Natural killer cell (primary cell): ENCODE results near the gene CRAT. TPM values are rescaled to one million over a fixed set of nuclear protein-coding genes. Genes with fewer than 3 reads are reported as not detected.

Experiments used
- ATAC-seq, 3 donors: fragments of 150-1000 bp in 2 of 3; fragments of 200-7000 bp in 1 of 3; cut with Tn5 transposase; 1 replicate in 1 of 3; 2 replicates in 2 of 3; pipeline ENCODE4 v1.10.0; 2021; ENCODE audit warnings: mild to moderate bottlenecking in 2 of 3, moderate library complexity in 2 of 3
- DNase-seq, 2 donors: peaks; one replicate each; pipeline versions ENCODE4 v3.0.0 to v3.0.0-alpha.2; 2013 to 2021; ENCODE audit warnings: mixed read lengths in 1 of 2
- H3K27ac ChIP-seq: one replicate; pipeline ENCODE4 v1.5.1; 2013; ENCODE audit warnings: mild to moderate bottlenecking, low read length
- H3K27me3 ChIP-seq: one replicate; pipeline ENCODE4 v1.6.1; 2013; ENCODE audit warnings: low read length; ENCODE audit not compliant: control insufficient read depth, insufficient read depth
- H3K36me3 ChIP-seq: one replicate; pipeline ENCODE4 v1.6.1; 2013; ENCODE audit warnings: low read length; ENCODE audit not compliant: control insufficient read depth, insufficient read depth
- H3K4me1 ChIP-seq: one replicate; pipeline ENCODE4 v1.6.1; 2013; ENCODE audit warnings: low read length; ENCODE audit not compliant: control insufficient read depth, insufficient read depth
- H3K4me3 ChIP-seq: one replicate; pipeline ENCODE4 v1.5.1; 2013; ENCODE audit warnings: low read length
- H3K9me3 ChIP-seq: one replicate; pipeline ENCODE4 v1.6.1; 2013; ENCODE audit warnings: low read length; ENCODE audit not compliant: control insufficient read depth, insufficient read depth
- H3K27ac Mint-ChIP-seq, 2 donors: one replicate each; pipeline ENCODE4 v1.8.0; 2022; ENCODE audit warnings: mild to moderate bottlenecking in 2 of 2, mixed read lengths in 2 of 2, moderate library complexity in 1 of 2
- H3K27me3 Mint-ChIP-seq, 2 donors: one replicate each; pipeline ENCODE4 v1.8.0; 2022; ENCODE audit warnings: low read depth in 2 of 2, mixed read lengths in 2 of 2
- H3K36me3 Mint-ChIP-seq: one replicate; pipeline ENCODE4 v1.8.0; 2022; ENCODE audit warnings: mixed read lengths
- H3K4me1 Mint-ChIP-seq, 2 donors: one replicate each; pipeline ENCODE4 v1.8.0; 2022; ENCODE audit warnings: mixed read lengths in 2 of 2
- H3K4me3 Mint-ChIP-seq: one replicate; pipeline ENCODE4 v1.8.0; 2022; ENCODE audit warnings: mild to moderate bottlenecking, moderate library complexity, mixed read lengths
- H3K9me3 Mint-ChIP-seq, 2 donors: one replicate each; pipeline ENCODE4 v1.8.0; 2022; ENCODE audit warnings: mixed read lengths in 2 of 2
- CTCF ChIP-seq: fragments of 200-600 bp; IDR thresholded peaks from one replicate; pipeline ENCODE4 v1.8.0; 2022; ENCODE audit warnings: antibody characterized with exemption
- WGBS: methylation state at CpG from one replicate; pipeline ENCODE4 v1.1.7; 2013; ENCODE audit warnings: missing lambda C conversion rate; ENCODE audit not compliant: insufficient coverage; 5-methylcytosine and 5-hydroxymethylcytosine counted together
- intact Hi-C: fragments of 100-400 bp; cut with micrococcal nuclease; formaldehyde crosslinking; loops from one replicate; pipeline ENCODE4 v1.14.2; 2022
- total RNA-seq, 4 donors: library from RNA; stranded (reverse); fragments of 120-200 nt in 1 of 4; gene quantifications; one replicate each; pipeline versions ENCODE4 v1.2.3 to v1.2.4, GENCODE V29; 2013 to 2022

Gene CRAT
- total RNA-seq, 3 donors from 2014 or later (not counting 1 experiment from before 2014, with no cell fraction given): 13.5 to 13.8 (median 13.8) TPM

GRCh38 chr9:129084087-129084486 is 26.5 kb downstream of the CRAT start:
- TF ChIP-seq CTCF: no peak
- peaks cover 9 to 22% of the 10 kb centered on the region in 2 donors for H3K4me1 Mint-ChIP-seq
- Histone ChIP-seq H3K4me1 (peaks cover 21% of the 10 kb centered on the region), H3K27ac (no peak overlapping the region), H3K9me3 (no peaks in the 10 kb centered on the region), H3K36me3 (peaks cover 34% of the 10 kb centered on the region), H3K27me3 (no peaks in the 10 kb centered on the region), H3K4me3 (no peak overlapping the region)
- H3K36me3 Mint-ChIP-seq: no peaks in the 10 kb centered on the region
- no peak for DNase-seq
- intact Hi-C loops: no loop called here
- no peak overlapping the region for H3K4me3 Mint-ChIP-seq
- no peak overlapping the region for H3K27ac Mint-ChIP-seq
- H3K27me3 Mint-ChIP-seq: no peaks in the 10 kb centered on the region
- WGBS: 93% methylated on average over 7 of the region's 7 CpGs
- ATAC-seq: no peak
- no peaks in the 10 kb centered on the region for H3K9me3 Mint-ChIP-seq

- Histone ChIP-seq H3K4me1 (peaks cover 21% of the 10 kb centered on the region), H3K36me3 (peaks cover 16% of the 10 kb centered on the region), H3K9me3 (no peaks in the 10 kb centered on the region), H3K27ac (peak overlapping the region; percentile 66), H3K27me3 (no peaks in the 10 kb centered on the region), H3K4me3 (peak overlapping the region; percentile 80)
- 4% methylated on average over 30 of the region's 30 CpGs for WGBS
- Mint-ChIP-seq H3K9me3 (no peaks in the 10 kb centered on the region), H3K36me3 (no peaks in the 10 kb centered on the region), H3K27ac (peak overlapping the region; percentile 82 to 93), H3K4me1 (peaks cover 9 to 22% of the 10 kb centered on the region in 2 donors), H3K27me3 (no peaks in the 10 kb centered on the region), H3K4me3 (peak overlapping the region; percentile 93)
- intact Hi-C loops: loop anchor here (1.0 to 2.0 kb wide), 2 partner anchors 12 to 29 kb away; partner anchors contain the start of genes CRAT and PTPA
- ATAC-seq (no peak), DNase-seq (no peak)
- TF ChIP-seq CTCF: no peak
These were observed 29.1 kb downstream of the CRAT start for GRCh38 chr9:129081388-129081904.

GRCh38 chr9:129080601-129081387 is 29.8 kb downstream of the CRAT start, which contains the start of gene DOLPP1:
DOLPP1 (plus strand) TSS chr9:129081111; CDS start chr9:129081132, 21 bp downstream.
- ATAC-seq (peak; percentile 93 to 99 (median 94)), DNase-seq (peak; percentile 99)
- Histone ChIP-seq H3K4me1 (peaks cover 21% of the 10 kb centered on the region), H3K27me3 (no peaks in the 10 kb centered on the region), H3K36me3 (peaks cover 10% of the 10 kb centered on the region), H3K27ac (peak within 1 kb of the TSS; percentile 66), H3K9me3 (no peaks in the 10 kb centered on the region), H3K4me3 (peak within 1 kb of the TSS; percentile 80)
- no peak for TF ChIP-seq CTCF
- H3K27ac Mint-ChIP-seq: peak within 1 kb of the TSS; percentile 82 to 93
- H3K36me3 Mint-ChIP-seq: no peaks in the 10 kb centered on the region
- H3K4me3 Mint-ChIP-seq: peak within 1 kb of the TSS; percentile 93
- WGBS: under 1% methylated on average over 70 of the region's 70 CpGs
- no peaks in the 10 kb centered on the region for H3K27me3 Mint-ChIP-seq
- H3K9me3 Mint-ChIP-seq: no peaks in the 10 kb centered on the region
- intact Hi-C loops: loop anchor here (1.0 to 2.0 kb wide), 2 partner anchors 11 to 30 kb away; partner anchors contain the start of genes CRAT and PTPA
- peaks cover 9 to 22% of the 10 kb centered on the region in 2 donors for H3K4me1 Mint-ChIP-seq
